HG03442 (cell line): ENCODE results near the gene TRIB2.

Experiments
- ATAC-seq: cut with Tn5 transposase; IDR thresholded peaks from one replicate; pipeline ENCODE4 v1.9.1; 2021; ENCODE audit warnings: mild to moderate bottlenecking, moderate library complexity; ENCODE audit not compliant: unreplicated experiment

The TRIB2 gene

DNA sequence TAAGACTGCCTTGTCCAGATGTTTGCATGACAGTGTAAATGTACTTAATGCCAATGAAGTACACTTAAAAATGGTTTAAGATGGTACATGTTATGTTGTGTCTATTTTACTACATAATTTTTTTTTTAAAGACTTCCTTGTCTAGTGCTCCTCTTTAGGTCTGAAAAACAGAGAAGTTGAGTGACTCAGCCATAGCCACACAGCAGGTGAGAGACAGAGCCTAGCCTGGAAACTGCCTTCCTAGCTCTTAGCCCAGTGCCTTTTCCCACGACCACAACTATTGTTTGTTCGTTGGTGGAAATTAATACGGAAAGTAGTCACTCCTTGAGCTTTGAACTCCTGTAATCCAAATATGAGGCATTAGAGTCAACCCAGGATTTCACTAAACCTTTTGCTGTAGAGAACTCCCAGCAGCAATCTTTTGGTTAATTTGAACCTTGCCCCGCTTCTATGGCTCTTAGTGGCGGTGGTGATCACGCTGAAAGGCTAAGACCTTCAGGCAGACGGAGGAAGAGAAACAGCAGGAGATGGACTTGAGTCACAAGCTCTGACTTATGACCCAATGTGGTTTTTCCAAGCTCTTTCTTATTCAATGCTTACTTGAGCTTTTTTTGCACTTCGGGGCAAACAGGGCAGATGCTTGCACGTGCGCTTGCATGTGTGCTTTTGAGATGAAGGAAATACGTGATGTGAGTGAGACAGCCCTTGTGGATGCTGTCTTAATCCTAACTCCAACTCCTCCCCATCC lies 21.2 kb downstream of the TRIB2 start:
- no peak for ATAC-seq

DNA sequence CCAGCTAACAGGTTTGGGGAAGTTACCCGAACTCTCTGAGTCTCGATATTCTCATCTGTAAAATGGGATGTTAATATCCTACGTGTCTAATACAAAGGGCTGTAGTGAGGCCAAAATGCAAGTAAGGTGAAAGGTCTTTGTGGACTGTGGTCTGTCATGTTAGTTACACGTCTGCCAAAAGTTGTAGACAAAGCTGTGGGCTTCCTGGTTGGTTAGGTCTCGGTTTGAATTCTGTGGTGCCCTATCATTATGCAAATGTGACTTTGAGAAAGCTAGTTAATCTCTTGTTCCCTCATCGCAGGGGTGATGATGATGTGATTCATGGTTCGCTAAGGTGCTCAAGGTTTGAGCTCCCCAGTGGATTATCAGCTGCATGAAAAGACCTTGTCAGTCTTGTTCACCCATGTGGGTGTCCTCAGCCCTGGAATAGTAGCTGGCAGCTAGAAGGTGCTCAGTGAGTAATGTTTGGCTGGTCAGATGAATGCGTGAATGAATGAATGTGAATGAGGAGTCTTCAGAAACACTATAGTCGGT lies 23.1 kb downstream of the TRIB2 start:
- ATAC-seq = no peak

DNA sequence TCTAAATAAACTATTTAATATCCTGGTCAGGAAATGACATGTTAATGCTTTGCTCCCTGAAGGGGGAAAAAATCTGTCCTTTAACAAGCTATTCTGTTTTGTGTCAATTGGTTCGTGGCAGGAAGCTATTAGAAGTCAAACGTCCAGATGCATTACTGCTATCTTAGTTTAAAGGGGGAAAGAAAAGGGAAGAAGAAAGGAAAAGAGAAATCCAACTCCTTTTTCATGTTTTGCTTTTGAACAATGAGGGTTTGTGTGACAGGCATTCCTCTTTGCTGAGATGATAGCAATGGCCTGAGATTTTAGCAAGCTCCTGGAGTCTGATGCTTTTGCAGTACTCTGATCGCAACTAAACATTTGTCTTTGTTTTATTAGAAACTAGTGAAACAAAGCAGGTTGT lies 24.6 kb downstream of the TRIB2 start:
- no peak for ATAC-seq

DNA sequence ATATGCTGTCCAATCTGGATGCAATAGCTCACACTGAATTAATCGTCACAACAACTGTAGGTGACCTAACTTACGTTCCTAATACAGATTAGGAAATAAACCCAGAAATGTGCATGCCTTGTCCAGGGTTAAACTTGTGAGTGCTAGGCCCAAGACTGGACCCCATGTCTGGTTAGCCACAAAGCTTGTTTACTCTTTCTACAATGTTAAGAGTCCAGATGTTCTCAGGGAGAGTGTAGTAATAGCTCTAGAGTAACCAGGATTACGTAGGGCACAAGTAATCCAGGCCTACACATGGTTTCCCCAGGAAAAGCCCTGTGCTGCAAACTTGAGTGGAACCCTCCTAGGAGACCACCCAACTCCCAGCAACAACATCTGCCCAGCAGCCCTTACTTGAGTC lies 26.2 kb downstream of the TRIB2 start:
- ATAC-seq = no peak

DNA sequence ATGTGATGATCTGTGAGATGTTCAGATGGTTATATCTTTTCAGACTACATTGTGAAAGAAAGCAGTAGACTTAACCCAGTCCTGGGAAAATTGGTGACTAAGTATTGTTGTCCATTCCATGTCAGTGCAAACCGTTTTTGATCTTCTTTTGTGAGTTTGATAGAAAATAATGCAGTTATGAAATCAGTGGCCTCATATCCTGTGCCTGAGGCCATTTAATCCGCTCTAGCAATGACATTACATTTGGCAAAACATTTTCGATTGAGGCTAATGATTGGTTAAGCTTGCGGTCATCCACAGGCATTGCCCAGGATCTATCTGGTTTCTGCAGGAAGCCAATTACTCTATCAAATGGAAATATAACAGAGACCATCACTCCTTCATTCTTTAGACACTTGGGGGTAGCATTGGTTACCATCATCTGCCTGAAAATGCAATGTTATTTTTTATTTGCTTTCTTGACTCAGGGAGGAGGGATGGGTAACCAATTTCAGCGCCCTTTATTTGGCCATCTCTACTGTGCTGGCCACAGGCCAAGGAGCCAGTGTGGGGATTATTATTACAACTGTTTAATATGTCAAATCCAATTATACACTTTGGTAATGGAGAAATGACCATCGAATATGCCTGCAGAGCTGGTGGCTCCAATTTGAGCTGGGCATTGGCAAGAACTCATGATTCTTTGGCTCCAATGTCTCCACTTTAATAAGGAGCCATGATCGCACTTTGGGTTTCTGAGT lies 33.6 kb downstream of the TRIB2 start:
- ATAC-seq = no peak

DNA sequence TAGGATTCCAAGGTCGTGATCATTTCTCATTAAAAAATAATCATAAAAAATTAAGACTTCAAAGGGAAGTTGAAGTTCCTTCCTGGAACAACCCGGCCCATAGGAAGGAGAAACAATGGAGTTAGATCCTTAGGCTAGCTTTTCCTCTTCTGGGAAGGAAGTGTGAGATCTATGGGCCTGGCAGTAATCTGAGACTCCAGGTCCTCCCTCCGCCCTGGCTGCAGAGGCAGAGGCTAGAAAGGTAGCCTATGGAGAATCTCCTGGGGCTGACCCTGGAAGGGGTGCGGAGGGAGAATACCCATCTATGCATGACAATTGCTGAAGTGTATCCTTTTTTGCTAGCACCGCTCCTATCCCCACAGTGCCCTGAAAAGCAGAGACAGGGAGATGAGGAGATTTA lies 37.9 kb downstream of the TRIB2 start:
- ATAC-seq = no peak

DNA sequence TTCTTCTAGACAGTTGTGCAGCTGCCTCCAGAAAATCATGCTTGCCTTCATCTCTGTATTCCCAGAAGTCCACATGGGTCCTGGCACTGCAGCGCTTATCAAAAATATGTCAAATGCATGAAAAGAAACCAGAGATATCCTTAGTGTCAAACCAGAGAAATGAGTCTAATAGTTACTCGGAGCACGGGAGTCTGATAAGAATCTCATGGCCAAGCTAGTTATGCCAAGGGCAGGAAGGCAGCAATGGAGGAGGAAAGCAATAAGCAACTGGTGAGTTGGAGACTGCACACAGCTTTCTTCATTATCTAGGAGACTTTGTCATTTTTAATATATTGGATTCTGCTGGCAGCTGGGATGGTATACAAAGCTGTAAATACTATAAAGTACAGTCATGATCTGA lies 38.6 kb downstream of the TRIB2 start:
- no peak for ATAC-seq

DNA sequence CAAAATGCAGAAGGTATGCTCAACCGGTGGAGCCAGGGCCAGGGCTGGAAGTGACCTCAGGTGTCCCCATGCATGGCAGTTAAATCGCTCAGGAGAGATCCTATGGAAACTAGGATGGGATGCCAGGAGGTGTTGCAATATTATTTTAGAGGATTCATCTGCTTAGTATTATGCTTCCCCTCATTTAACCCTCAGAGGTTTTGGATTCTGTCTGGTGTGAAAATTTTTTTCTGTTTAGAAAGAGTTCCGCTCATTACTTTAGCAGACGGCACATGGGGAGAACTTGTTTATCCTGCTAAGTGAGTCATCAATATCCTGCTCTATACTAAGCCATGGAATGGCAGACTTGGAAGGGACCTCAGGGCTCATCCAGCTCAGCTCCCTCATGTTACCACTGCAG lies 42.5 kb downstream of the TRIB2 start:
- ATAC-seq = no peak

DNA sequence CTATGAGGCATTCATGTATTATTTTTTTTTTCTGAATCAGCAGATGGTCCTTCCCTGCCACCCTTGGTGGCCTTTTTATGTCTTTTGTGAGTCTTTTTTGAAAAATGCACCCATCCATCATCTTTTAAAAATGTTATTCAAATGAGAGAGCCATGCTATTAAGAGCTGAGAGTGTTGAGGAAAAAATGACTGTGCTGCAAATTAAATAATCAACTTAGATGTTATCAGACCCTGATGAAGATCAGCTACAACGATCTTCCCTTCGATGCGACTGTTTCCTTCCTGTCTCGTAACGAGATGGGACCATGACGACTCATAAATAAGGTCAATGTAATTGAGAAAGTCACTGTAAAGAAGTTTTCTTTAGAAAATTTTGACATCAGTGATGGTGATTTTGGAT lies 44.4 kb downstream of the TRIB2 start:
- no peak for ATAC-seq

DNA sequence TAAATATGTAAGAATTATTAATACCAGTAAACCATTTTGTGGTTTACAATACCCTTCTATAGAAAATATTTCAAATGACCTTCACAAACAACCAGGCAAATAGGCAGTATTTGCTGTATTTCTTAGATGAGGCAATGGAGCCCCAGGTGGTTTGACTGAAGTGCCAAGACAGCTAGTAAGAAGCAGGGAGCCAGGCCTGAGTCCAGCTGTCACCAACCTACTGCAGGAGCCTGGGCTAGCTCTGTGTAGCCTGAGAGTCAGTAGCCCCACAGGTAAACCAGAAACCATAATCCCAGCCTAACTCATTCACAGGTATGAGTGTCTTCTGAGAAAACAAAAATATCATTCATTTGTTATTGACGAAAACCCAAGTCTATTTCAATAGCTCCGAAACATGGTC lies 45.6 kb downstream of the TRIB2 start:
- ATAC-seq = no peak

DNA sequence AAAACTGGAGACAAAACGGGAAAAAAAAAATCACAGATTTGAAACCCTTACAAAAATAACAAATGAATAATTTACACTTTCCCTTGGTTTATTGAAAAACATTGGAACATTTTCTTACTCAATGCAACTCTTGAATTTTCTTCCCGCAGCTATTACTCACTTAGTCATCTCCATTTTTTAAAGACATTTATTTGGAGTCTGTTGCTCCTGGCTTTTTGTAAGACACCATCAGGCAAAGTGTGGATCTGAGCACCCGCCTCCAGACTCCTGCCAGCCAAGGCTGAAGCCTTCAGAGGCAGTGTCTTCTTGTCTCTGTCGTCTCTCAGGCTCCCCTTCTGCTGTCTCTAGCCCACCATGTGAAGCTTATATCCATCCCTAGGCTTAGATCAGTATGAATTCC lies 46.2 kb downstream of the TRIB2 start:
- ATAC-seq = no peak

DNA sequence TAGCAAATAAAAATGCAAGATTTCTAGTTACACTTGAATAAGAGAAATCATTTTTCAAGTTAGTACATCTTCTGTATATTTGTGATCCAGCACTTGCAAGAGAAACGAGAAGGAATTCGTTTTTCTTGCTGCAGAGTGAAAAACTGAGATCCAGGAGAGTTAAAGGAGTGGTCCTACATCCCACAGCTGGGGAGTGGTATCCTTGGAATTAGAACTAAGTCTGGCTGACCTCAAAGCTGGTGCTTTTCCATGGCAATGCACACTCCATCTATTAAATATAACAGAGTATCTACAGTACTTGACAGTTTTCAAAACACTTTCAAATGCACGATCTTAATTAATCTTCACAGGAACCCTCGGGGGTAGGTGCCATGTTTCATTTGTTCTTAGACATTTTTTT lies 46.8 kb downstream of the TRIB2 start:
- ATAC-seq = no peak

DNA sequence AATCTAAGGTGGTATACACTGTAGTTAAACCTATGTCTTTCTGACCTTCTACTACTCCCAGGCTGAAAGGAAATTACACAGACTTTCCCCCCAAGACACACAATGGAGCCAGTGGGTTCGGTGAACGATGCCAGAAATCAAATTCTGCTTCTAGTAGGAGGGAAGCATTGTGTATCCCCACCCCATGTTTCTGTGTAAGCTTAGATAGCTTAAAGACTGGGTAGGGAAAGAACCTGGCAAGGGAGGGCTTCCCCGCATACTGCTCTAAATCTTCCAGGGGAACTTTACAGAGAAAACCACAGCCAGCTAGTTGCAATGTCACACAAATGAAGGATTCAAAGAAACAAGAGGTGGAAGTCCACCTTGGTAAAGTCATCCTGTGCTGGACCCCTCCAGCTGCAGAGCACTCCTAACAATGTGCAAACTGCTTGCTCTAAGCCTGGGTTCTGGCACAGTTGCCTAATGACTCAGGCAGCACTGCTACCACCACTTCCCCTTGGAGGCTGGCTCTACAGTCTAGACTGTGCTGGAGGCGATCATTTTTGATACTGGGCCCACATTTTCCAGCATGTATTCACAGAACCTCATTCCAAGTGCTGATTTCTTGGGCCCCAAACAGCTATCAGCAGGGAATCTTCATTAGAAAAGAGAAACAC lies 47.5 kb downstream of the TRIB2 start:
- no peak for ATAC-seq

DNA sequence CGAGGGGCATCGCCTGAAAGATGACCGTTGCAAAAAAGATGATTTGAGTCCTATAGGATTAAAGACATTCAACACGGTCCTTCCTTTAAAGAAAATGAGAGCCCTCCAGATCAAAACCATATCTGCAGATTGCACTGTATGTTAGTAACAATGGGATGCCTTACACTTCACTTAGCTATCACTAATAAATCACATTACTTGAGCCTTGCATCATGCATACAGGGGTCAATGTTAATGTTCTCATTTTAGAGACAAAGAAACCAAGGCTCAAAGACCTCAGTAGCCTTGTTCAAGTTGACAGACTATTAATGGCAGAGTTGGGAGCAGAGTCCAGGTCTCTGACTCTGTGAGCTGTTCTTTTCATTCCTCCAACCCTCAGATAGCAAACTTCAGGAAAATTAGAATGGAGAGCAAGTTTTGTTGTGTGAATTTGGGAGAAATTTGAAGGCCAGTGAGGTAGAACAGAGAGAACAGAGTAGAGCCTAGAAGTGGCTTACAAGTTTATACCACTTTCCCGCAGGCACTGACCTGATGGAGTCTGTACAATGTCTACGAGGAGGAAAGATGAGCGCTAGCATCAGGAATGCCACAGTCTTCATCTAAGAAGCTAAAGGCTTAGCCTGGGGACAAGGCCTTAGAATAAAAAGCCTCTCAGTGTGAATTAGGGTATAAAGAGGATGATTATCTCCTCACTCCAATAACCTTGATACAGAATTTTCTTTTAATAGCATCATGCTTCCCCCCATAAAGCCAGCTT lies 48.3 kb downstream of the TRIB2 start:
- no peak for ATAC-seq

DNA sequence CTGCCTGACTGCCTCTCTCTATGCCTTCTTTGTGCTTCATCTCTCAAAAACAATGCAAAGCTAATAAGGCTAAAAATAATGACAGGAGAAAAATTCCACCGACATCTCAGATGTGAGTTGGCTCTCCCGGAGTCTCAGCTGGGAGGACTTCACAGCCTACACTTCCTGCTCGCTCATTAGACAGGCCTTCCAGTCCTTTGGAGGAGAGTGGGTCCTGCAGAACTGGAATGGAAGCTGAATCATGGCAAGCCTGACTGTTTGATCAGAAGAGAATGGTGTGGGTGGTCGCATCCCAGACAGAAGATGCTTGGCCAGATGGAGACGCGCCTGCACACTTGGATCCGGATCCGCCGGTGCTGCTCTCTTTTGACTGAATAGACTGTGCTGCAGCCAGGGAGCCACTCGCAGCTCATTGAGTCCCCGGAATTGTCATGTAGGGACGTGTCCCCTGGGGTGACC lies 49.7 kb downstream of the TRIB2 start:
- ATAC-seq = no peak

DNA sequence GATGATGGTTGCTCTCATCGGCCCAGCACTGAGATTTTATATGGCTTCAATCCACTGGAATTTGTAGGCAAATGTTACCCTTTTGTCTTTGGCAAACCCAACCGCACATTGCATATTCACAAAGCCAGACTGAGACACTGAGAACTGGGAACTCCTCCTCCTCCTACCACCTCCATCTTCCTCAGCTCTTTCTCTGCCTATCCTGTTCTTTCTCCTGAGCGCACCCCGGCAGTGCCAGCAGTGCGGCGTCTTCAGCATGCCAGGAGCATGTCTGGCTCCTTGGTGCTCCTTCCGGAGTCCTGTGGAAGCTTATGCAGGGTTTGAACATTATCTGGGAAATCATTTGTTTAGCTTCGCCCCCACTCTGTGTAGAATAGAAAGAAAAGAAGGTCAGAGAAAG lies 50.8 kb downstream of the TRIB2 start:
- no peak for ATAC-seq

DNA sequence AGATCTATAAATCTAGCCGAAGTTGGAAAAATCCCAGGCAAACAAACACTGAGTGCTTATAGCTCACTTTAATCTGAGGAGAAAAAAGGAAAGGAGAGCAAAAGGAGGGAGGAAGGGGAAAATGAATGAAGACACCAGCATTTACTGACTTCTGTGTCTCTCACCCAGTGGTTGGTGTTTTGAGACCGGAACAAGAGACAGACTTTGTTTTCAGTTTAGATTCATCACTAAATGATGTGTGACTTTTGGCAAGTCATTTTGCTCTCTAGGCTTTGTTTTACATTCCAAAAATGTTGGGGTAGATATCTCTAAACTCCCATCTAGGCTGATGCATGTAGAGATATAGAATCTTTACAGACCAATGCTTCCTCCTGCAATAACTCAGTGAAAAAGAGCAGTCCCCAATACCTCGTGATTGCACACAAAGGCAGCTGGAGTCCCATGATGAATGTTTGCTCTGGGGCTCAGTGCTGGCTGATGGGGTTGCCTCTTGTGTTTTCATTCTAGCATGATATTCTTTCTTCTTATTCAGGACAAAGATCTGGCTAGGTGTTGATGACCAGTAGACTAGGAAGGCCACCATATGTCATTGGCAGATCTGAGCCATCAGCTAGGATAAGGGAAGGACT lies 51.4 kb downstream of the TRIB2 start:
- ATAC-seq = no peak

DNA sequence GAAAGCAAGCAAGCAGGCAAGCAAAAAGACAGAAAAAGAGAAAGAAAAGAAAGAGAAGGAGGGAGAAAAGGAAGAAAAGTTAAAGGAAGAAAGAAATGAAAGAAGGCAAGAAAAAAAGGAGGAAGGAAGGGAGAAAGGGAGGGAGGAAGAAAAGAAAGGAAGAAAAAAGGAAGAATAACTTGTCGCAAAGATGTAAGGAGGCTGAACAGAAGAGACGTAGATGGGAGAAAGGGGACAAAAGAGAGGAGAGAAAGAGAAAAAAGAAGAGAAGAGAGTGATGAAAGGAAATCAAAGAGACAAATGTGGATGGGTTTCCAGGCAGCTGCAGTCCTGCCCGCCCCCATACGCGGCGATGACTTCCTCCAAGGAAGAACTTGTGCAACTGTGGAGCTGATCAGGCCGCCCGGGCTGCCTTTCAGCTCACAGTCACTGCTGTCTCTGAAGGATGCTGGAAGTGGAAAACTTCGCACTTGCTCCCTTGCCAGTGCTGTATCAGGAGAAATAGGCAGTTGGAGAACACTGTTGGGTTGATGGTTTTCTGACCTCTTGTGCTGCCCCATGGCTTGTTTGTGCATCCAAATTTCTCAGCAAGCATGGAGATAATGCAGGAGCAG lies 52.9 kb downstream of the TRIB2 start:
- no peak for ATAC-seq

DNA sequence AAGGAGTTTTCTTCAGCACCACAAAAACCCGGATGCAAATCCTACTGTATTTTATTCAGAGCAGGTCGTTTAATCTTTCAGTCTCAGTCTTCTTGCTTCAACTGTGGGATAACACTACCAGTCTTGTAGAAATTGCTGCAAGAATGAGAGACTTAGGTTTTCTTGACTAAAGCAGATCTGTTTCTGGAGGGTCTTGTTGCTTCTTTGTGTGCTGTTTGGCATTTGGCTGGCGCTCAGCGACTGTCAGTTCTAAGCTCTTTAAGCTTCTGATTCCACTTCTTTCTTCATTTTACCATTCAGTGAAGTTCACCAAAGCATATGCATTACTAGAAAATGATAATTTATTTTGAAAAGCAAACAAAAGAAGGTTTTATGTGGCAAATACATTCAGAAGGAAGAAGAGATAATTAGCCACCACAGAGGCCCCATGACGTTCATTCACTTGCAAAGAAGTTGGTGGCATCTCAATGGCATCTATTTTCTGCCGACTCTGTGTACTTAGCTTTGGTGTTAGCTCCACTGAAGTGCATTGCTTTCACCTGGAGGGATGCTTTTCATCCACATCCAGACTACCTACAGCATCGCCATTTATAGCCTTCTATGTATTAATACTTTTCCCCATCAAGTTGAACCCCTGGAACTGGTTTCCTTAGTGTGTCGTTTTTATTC lies 53.7 kb downstream of the TRIB2 start:
- ATAC-seq = no peak

DNA sequence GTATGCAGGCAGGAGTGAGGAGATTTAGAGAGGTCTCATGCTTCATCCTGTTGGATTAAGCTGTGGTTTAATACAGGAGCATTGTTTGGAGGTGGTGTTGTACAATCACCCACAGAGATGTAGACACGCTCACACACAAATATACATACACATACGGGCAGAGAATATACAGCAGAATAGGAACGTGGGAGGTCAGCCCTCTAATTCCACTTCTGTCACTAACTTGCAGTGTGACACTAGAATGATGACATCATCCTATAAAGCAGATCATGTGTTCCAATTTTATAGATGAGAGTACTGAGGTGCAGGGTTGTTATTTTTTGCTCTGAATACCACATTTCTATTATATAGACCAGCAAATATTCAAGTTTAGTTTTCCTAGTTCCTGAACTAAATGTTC lies 54.4 kb downstream of the TRIB2 start:
- no peak for ATAC-seq
